NCI-H526 (cell line): ENCODE results near the gene NPIPA1.
"Not testable (repeated sequence)": the region's sequence is repeated elsewhere in the genome, so short reads cannot be mapped to it uniquely, and the experiment has no call there.

Experiments
- DNase-seq, 2 experiments: peaks; one replicate each; lab custom pipeline; 2025; lab: John Stamatoyannopoulos, UW

NPIPA1 gene

DNA sequence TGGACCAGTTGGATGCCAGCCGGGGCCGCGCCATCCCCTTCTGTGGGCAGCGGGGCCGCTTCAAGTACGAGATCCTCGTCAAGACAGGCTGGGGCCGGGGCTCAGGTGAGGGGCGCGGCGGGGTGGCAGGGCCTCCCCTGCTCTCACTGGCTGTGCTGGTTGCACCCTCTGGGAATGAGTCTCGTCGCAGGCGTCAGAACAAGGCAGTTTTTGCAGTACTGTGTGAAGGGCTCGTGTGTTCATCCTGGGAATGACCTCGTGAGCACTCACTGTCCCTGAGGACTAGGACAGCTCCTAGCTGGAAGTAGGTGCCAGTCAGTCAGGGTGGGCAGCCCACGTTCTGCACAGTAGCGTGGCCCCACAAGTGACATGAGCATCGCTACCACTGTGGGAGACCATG lies 6.3 kb upstream of the NPIPA1 start:
- DNase-seq: not testable (repeated sequence)

DNA sequence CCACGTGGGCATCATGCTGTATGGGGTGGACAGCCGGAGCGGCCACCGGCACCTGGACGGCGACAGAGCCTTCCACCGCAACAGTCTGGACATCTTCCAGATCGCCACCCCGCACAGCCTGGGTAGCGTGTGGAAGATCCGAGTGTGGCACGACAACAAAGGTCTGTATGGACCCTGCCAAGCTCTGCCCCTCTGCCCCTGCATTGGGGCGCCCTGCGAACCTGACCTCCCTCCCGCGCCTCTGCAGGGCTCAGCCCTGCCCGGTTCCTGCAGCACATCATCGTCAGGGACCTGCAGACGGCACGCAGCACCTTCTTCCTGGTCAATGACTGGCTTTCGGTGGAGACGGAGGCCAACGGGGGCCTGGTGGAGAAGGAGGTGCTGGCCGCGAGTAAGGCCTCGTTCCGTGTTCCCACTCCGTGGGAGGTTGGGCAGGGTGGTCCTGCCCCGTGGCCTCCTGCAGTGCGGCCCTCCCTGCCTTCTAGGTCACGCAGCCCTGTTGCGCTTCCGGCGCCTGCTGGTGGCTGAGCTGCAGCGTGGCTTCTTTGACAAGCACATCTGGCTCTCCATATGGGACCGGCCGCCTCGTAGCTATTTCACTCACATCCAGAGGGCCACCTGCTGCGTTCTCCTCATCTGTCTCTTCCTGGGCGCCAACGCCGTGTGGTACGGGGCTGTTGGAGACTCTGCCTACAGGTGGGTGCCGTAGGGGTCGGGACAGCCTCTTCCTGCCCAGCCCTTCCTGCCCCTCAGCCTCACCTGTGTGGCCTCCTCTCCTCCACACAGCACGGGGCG lies 4.5 kb upstream of the NPIPA1 start:
- not testable (repeated sequence) for DNase-seq

DNA sequence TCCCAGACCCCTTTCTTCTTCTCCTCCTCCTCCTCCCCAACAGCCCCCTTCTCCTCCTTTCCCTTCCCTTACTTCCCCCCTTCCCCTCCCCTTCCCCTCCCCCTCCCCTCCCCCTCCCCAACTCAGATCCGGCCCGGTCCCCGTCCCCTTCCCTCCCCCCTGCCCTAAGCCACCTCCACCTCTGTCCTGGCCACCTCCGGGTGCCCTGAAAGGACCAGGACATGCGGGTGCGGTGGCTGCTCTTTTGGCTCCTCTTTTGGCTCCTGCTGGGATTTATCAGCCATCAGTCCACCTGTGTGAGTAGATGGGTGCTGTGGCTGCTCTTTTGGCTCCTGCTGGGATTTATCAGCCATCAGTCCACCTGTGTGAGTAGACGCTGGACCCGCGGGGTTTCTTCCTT lies 751 bp downstream of the NPIPA1 start:
- DNase-seq: not testable (repeated sequence)

DNA sequence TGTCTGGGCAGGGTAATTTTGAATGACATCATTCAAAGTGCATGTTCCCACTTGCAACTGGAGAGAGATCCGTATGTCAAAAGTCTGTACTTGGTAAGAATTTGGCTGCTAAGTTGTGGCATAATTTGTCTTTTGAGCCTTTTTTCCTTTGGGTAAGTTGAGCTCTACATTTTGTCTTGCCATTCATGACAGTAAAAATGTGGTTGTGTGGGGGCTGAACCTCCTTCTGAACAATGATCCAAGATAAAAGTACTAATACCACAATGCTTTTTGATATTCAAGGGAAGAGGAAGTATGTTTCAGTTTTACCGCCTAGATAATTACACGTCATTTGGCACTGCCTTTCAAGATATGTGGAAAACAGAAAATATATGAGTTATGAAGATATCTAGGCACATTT lies 5.4 kb downstream of the NPIPA1 start:
- not testable (repeated sequence) for DNase-seq

DNA sequence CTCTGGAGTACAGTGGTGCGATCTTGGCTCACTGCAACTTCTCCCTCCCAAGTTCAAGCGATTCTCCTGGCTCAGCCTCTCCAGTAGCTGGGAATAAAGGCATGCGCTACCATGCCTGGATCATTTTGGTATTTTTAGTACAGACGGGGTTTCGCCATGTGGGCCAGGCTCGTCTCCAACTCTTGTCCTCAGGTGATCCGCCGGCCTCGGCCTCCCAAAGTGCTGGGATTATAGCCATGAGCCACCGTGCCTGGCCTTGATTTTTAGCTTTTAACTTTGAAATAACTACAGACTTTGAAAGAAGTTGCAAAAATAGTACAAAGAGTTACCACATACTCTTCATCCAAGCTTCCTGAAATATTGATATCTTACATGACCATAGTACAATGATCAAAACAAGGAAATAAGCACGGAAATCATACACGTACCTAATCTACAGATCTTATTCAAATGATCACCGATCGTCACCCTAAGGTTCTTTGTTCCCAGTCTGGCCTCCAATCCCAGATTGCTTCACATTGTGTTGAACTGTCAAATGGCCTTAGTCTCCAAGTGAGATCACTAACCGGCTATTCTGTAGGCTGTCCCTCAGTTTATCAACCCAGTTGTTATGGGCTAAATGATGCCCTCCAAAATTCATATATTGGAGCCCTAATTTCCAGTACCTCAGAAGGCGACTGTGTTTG lies 18.4 kb downstream of the NPIPA1 start:
- DNase-seq: no peak

DNA sequence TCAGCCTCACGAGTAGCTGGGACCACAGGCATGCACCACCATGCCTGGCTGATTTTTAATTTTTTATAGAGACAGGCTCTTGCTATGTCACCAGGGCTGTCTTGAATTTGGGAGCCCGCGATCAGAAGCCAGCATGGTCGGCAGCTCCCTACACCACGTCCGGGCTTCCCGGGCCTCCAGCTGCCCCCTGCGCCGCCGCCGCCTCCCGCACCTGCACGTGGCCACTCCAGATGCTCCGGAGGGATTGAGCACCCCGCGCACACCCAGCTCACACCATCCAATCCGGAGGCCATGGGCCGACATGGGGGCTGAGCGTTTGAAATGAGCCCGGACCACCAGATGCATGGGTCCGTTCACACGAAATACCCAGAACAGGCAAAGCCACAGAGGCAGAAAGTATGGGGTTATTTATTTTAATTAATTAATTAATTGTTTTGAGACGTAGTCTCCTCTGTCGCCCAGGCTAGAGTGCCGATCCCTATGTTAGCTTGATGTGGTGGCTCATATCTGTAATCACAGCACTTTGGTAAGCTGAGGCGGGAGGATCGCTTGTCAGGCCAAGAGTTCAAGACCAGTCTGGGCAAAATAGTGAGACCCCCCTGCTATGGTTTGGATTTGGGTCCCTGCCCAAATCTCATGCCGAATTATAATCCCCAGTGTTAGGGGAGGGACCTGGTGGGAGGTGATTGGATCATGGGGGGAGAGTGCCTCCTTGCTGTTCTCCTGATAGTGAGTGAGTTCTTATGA lies 20.5 kb downstream of the NPIPA1 start:
- DNase-seq: no peak

DNA sequence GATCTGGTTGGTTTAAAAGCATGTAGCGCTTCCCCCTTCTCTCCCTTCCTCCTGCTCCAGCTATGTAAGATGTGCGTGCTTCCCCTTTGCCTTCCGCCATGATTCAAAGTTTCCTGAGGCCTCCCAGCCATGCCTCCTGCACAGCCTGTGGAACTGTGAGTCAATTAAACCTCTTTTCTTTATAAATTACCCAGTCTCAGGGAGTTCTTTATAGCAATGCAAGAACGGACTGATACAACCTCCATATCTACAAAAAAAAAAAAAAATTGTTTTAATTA lies 21.0 kb downstream of the NPIPA1 start:
- DNase-seq: no peak

DNA sequence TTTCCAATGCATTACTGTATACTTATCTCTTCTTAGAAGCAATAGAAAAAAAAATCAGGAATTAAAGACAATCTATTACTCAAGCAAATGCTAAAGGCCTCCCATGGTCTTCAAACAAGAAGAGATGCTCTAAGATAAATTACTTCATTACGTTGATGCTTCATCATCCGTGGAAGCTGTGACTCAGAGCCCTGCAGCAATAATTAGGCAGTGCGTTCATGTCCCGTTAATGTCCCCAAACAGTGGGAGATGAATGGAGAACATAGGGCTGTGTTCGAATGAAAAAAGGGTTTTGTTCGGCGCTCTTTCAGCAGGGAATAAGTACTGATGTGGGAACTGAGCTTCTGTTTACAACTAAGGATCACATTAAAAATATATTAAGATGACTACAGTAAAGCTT lies 21.7 kb downstream of the NPIPA1 start:
- no peak for DNase-seq

DNA sequence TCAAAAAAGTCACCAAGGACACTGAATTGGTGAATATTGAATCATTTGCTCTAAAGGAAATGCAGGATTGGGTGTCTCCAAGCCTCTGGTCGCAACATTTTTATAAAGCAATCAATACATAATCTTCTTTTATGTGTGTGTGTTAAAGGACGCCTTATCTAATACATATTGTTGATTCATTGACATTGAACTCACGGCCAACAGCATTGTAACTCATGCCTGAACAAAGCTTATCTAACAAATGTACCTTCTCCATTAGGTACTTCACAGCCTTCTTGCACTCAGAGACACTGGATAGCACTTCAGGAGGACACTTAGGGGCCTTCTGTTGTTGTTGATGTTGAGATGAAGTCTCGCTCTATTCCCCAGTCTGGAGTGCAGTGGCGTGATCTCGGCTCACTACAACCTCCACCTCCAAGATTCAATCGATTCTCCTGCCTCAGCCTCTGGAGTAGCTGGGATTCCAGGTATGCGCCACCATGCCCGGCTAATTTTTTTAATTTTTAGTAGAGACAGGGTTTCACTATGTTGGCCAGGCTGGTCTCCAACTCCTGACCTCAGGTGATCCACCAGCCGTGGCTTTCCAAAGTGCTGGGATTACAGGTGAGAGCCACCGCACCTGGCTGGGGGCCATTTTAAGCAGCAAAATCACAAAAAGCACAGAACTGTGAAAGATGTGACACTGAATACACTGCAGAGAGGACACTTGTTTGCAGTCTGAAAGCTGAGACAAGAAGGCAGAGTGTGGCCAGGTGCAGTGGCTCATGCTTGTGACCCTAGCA lies 24.4 kb downstream of the NPIPA1 start:
- DNase-seq: no peak

DNA sequence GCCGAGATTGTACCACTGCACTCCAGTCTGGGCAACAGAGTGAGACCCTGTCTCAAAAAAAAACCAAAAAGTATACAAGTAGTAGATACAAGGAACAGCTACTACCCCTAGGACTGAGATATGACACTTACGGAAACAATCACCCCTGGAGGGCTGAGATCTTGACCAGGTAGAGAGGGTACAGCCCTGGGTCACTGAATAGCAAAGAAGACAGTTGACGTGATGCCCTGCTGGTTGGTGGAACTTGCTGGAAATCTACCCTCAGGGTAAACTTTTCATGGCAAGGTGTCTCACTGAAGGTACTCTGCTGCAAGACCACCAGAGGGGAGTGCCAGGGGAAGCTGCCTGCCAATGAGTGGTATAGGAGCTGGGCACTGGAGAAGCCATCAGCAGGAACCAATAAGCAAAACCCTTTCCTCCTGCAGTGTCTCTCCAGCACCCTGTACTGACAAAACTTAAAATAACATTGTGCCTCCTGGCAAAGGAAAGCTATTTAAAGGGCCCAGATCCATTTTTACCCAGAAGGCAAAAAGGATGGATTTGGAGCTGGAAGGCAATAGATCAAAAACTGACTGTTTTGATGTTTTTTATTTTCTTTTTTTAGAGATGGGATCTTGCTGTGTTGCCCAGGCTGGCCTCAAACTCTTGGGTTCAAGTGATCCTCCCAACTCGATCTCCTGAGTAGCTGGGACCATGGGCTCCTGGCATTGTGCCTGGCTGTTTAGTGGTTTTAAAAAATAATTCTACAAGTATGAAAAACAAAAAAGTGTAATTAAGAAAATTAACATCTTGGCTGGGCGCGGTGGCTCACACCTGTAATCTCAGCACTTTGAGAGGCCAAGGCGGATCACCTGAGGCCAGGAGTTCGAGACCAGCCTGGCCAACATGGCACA lies 26.3 kb downstream of the NPIPA1 start:
- DNase-seq: peak in 1 of 2 experiments; percentile 12

DNA sequence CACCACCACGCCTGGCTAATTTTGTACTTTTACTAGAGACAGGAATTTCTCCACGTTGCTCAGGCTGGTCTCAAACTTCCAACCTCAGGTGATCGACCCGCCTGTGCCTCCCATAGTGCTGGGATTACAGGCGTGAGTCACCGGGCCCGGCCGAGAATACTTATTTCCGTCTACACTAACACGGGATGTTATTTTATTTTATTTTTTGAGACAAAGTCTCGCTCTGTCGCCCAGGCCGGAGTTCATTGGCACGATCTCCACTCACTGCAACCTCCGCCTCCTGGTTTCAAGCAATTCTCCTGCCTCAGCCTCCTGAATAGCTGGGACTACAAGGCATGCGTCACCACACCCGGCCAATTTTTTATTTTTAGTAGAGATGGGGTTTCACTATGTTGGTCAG lies 28.1 kb downstream of the NPIPA1 start:
- no peak for DNase-seq

DNA sequence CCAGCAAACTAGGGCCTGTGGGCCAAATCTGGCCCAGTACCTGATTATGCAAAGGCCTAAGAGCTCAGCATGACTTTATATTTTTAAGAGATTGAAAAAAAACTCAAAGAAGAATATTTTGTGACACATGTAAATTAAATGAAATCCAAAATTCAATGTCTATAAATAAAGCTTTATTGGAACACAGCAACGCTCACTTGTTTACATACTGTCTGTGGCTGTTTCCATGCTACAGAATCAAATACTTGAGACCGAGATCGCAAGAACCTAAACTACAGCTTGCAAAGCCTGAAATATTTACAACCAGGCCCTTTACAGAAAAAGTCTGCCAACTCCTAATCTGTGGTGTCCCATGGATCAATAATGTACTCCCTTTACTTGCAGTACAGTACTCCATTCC lies 32.6 kb downstream of the NPIPA1 start:
- DNase-seq: not testable (repeated sequence)

DNA sequence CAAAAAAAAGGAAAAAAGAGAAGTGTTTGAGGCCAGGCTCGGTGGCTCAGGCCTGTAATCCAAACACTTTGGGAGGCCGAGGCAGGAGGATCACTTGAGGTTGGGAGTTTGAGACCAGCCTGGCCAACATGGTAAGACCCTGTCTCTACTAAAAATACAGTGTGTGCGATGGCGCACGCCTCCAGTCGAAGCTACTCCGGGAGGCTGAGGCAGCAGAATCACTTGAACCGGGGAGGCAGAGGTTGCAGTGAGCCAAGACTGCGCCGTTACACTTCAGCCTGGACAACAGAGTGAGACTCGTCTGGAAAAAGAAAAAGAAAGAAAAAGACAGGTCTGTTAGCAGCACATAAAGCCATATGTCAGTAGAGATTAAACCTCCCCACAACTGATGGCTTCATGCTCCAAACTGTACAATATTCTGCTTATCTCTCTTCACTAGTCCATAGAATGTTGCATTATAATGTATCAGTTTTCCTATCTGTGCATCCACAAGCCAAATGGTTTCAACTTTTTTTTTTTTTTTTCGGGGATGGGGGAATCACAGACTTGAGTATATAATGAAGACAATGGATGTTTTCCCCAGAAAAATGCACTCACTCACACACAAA lies 34.5 kb downstream of the NPIPA1 start:
- not testable (repeated sequence) for DNase-seq

DNA sequence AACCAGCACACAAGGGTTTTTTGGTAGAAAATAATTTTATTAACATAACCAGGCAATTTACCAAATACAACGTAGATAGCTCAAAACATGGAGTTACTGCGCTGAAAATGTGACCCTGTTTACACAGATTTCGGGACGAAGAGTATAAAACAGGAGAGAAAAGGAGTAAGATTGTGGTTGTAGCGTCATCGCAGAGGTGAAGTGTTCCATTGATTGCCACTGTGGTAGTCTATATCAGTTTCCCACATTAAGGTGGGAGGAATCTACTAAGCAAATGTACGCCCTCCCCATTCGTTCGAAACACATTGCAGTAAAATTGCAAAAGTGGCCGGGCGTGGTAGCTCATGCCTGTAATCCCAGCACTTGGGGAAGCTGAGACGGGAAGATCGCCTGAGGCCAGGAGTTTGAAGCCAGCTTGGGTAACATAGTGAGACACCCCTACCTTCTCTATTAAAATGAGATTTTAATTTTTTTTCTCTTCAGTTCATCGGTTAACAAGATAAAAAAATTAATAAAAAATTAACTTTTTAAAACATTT lies 36.6 kb downstream of the NPIPA1 start:
- DNase-seq: peak in 1 of 2 experiments; percentile 35

DNA sequence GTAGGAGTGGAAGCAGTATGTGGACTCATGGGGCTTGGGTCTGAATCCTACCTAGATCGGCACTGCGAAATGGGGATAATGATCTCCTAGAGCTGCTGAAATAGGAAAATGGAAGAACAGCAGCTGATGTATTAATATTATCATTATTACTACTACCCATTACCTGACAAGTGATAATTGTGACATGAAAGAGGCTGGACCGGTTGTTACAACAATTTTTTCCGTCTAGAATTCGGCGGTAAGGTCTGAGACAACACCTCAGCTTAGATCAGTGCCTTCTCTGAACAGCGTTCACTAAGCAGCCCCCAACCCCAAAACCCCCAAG lies 37.0 kb downstream of the NPIPA1 start:
- DNase-seq: not testable (repeated sequence)

DNA sequence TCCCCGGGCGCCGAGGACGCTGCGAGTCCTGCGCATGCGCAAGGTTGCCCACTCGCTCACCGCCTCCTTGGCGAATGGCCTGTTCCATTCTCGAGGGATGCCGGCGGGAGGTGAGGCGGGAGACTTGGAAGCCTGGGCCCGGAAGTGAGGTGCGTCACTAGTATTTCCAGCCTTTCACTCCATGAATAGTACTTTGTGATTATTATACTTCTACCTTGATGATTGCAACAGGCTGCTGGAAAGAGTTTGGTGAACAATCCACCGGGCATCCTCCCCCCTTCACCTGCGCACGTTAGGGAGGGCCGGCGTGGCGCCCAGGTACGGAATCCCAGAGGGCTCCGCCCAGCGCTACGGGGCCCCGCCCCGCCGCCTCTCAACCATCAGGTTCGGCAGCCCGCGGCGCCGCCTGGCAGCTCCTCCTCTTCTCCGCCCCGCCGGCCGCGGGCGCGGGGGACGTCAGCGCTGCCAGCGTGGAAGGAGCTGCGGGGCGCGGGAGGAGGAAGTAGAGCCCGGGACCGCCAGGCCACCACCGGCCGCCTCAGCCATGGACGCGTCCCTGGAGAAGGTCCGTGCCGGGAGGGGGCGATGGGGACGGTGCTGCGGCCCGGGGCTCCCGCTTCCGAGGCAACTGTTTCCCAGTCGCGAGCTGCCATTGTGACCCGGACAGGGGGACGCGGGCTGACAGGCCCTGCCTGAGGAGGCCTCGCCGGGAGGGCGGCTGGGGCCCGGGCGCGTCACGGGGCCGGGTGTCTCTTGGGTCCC lies 37.6 kb downstream of the NPIPA1 start, which contains the start of gene PDXDC1:
PDXDC1 (plus strand) TSS at position 371 of the 762 bp plus-strand sequence; CDS start at position 545, 174 bp downstream.
- peak; percentile 95 to 100 for DNase-seq

DNA sequence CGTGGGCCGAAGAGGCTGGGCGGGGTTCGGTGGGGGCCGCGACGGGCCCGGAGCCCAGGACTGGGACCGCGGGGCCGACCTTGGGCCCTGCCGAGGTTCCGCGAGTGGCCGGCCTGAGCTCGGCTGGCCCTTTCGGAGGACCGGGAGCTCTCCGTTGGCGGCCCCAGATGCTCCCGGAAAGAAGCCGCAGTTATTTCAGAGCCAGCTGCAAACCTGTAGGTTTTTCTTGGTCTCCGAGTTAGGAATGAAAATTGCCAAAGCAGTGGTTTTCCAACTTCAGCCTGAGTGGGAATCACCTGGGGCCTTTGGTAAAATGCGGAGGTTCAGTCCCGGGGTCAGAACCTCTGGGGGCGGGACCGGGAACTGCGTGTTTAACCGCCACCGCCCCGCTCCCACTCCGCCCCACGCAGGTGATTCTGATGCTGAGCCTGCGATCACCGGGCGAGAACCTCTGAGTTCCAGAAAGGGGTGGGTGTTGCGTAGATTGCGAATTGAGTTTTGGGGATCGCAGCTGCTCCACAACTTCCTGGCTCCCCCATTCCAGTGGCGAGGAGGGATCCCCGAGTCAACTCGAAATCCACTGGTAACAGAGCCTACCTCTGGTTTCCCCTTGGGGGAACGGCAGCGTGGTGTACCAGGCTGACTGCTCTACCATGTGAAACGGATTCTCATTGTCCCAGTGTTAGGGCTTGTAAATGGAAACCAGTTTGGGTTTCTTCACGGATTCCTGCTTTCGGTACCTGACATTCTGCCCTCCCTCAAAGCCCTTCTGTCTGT lies 38.4 kb downstream of the NPIPA1 start:
- peak; percentile 40 to 71 for DNase-seq

DNA sequence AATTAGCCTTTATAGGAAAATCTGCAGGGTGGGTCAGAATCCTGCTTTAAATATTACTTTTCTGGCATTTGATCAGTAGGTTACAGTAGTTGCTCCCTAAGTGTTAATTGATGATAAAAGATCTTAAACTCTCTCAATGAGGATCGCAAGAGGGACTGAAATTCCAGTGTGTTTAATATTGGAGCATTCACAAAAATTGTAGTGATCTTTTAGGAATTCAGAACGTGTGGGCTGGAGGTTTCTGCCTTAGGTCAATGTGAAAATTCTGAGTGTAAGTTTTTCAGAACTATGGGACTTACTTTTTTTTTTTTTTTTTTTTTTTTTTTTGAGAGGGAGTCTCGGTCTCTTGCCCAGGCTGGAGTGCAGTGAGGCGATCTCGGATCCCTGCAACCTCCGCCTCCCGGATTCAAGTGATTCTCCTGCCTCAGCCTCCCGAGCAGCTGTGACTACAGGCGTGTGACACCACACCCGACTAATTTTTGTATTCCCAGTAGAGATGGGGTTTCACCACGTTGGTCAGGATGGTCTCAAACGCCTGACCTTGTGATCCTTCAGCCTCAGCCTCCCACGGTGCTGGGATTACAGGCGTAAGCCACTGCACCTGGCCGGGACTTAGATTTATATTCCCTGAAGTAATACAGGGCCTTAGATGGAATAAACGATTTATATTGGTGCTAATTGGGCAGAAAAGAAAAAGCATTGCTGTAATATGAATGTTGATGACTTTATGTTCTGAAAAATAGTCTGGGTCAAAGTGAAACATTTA lies 39.9 kb downstream of the NPIPA1 start:
- not testable (repeated sequence) for DNase-seq
